ENCODE data around the gene MRPL50. TPM values are rescaled to one million over a fixed set of nuclear protein-coding genes. Genes with fewer than 3 reads are reported as not detected.

Gene MRPL50
- total RNA-seq, 1 donor from 2014 or later = 11.1 TPM

DNA sequence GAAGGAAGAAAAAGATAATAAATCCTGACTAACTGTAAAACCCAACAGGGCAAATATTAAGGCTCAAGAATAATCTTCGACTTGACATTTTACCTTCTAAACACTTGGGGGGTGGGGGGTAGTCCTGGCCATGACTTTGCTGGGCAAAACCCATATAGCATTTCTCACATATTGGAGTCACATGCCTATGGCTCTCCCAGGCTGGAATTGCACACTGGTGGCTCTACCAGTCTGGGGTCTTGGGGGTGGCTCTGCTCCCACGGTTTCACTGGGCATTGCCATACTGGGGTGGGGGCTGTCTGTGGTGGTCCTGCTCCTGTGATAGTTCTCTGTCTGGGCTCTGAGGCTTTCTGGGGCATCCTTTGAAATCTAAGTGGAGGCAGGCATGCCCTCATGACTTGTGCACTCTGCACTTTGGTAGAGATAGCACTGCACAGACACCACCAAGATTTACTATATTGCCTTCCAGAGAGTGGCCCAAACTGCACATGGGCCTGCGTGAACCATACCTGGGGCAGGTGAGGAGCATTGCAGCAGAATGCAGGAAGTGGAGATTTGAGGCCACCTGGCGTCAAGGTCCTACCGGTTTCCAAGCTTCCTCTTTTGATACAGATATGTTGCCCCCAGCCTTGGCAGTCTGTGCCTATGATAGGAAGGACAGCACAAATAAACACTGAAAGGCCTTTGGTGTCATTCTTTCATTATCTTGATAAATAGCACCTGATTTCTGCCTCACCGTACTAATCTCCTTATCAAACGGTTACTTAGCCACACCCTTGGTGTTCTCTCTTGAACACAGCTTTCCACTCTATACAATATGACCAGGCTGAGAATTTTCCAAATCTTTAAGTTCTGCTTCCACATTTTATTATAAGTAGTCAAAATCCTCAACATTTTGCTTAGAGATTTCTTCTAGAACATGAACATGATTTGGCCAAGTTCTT is 43.4 kb downstream of the MRPL50 start:
- no peak for DNase-seq (ENCODE audit: low spot score)
- H3K9me3 Mint-ChIP-seq (ENCODE audit: unreplicated experiment) = no peaks in the 10 kb centered on the region
- no peak for TF ChIP-seq CTCF (IDR thresholded peaks at IDR 0.05; ENCODE audit: unreplicated experiment)
- no peaks in the 10 kb centered on the region for H3K27me3 Mint-ChIP-seq (ENCODE audit: unreplicated experiment)
- no peaks in the 10 kb centered on the region for H3K36me3 Mint-ChIP-seq (ENCODE audit: low read depth, unreplicated experiment)
- no peak overlapping the region for H3K4me3 Mint-ChIP-seq (ENCODE audit: unreplicated experiment)
- peaks cover 6% of the 10 kb centered on the region for H3K4me1 Mint-ChIP-seq (ENCODE audit: unreplicated experiment)
- no peak overlapping the region for H3K27ac Mint-ChIP-seq (ENCODE audit: unreplicated experiment)

GRCh38 chr9:101354143-101354764 is 44.2 kb downstream of the MRPL50 start:
- TF ChIP-seq CTCF (IDR thresholded peaks at IDR 0.05; ENCODE audit: unreplicated experiment) = no peak
- no peak for DNase-seq (ENCODE audit: low spot score)
- Mint-ChIP-seq H3K9me3 (ENCODE audit: unreplicated experiment) (no peaks in the 10 kb centered on the region), H3K27me3 (ENCODE audit: unreplicated experiment) (no peaks in the 10 kb centered on the region), H3K27ac (ENCODE audit: unreplicated experiment) (no peak overlapping the region), H3K4me1 (ENCODE audit: unreplicated experiment) (peaks cover 6% of the 10 kb centered on the region), H3K36me3 (ENCODE audit: low read depth, unreplicated experiment) (no peaks in the 10 kb centered on the region), H3K4me3 (ENCODE audit: unreplicated experiment) (no peak overlapping the region)

GRCh38 chr9:101353683-101354082 is 44.7 kb downstream of the MRPL50 start:
- TF ChIP-seq CTCF (IDR thresholded peaks at IDR 0.05; ENCODE audit: unreplicated experiment) = no peak
- no peaks in the 10 kb centered on the region for H3K9me3 Mint-ChIP-seq (ENCODE audit: unreplicated experiment)
- H3K27ac Mint-ChIP-seq (ENCODE audit: unreplicated experiment) = no peak overlapping the region
- H3K4me3 Mint-ChIP-seq (ENCODE audit: unreplicated experiment) = no peak overlapping the region
- H3K36me3 Mint-ChIP-seq (ENCODE audit: low read depth, unreplicated experiment) = no peaks in the 10 kb centered on the region
- H3K27me3 Mint-ChIP-seq (ENCODE audit: unreplicated experiment) = no peaks in the 10 kb centered on the region
- no peak for DNase-seq (ENCODE audit: low spot score)
- H3K4me1 Mint-ChIP-seq (ENCODE audit: unreplicated experiment) = peaks cover 6% of the 10 kb centered on the region

DNA sequence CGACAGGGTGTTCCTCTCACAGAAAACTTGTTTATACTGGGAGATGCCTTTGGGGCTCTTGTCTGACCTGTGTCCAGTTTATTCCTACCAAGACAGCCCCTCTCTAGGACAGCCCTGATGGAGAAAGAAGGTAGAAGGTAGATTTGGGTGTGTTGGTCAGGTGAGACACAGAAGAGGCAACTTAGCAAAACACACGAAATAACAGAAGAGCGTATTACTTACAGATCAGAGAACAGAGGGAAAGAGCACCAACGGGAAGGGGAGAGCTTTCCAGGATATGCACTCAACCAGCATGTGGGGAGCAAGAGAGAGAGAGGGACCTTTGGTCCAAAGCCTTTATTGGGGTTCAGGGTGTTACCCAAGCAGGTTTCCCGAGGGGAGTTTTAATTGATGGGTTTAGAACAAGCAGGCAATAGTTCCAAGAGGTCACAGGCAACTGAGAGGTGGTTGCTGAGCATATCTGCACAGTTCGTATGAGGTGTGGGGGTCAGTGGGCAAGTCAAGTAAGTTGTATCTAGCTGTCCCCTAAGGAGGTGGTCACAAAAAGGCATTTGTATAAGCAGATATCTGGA is 45.4 kb downstream of the MRPL50 start:
- peaks cover 6% of the 10 kb centered on the region for H3K4me1 Mint-ChIP-seq (ENCODE audit: unreplicated experiment)
- no peak for TF ChIP-seq CTCF (IDR thresholded peaks at IDR 0.05; ENCODE audit: unreplicated experiment)
- H3K27me3 Mint-ChIP-seq (ENCODE audit: unreplicated experiment) = no peaks in the 10 kb centered on the region
- H3K36me3 Mint-ChIP-seq (ENCODE audit: low read depth, unreplicated experiment) = no peaks in the 10 kb centered on the region
- no peak overlapping the region for H3K4me3 Mint-ChIP-seq (ENCODE audit: unreplicated experiment)
- no peaks in the 10 kb centered on the region for H3K9me3 Mint-ChIP-seq (ENCODE audit: unreplicated experiment)
- no peak overlapping the region for H3K27ac Mint-ChIP-seq (ENCODE audit: unreplicated experiment)
- no peak for DNase-seq (ENCODE audit: low spot score)
